NCI-H2171 treated with DMSO at 0.1 percent for 48 hours (cell line): ENCODE results near the gene IPCEF1.
A peak's percentile ranks its signal among the peaks of the same experiment; 100 is the strongest.

Source experiments
- DNase-seq: peaks from one replicate; lab custom pipeline; 2025; lab: John Stamatoyannopoulos, UW

Gene IPCEF1

DNA sequence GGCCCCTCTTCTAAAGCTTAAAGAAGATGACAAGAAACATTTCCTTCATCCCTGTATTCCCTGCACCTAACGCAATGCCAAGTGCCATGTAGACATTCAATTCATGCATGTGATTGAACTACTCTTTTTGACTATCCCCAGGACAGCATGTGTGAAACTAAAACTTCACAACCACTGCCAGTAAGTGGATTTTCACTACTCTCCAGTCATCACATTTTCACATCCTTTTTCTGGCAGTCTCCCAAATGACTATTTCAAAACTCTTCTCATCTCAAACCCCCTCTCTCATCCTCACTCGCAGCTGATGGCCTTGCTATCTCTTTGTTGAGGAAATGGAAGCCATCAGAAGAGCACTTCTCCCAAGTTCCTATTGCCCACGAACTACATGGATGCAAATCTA, 194.9 kb downstream of the IPCEF1 start:
- DNase-seq, result no peak

GRCh38 chr6:154159126-154159525, 197.5 kb downstream of the IPCEF1 start:
- no peak for DNase-seq

DNA sequence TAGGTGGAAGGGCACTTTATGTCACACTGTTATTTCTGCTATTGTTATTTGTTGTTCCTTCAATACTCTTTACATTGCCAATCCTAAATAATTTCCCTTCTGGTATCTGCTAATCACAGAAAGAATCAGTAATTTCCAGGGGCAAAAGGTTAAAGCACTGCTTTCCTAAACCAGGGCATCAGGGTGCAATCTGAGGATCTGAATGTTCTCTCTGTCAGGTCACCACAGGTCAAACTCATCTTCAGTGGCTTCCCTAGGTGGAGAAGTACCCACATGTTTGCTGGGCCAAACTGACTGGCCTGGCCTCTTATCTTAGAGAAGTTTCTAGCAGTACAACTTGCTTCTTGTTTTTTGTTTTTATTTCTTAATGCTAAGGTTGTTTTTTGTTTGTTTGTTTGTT, 198.9 kb downstream of the IPCEF1 start:
- DNase-seq, result no peak

DNA sequence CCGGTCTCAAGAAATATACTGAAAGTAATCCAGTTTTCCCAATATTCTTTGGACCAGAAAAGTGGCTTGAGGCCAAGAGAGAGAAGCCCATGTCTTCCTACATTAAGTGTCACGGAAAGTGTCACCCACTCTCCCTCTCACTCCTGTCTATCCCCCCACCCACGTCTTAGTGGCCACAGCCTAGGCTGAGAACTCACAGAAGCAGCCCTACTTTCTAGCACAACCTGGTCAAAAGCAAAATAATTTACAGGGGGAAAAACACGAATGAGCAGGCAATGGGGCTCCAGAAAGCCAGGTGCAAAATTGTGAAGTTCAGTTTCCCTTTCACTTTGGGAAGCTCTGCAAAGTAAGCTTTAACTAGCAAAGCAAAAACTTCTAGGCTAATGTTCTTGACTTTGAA, 199.5 kb downstream of the IPCEF1 start:
- no peak for DNase-seq

DNA sequence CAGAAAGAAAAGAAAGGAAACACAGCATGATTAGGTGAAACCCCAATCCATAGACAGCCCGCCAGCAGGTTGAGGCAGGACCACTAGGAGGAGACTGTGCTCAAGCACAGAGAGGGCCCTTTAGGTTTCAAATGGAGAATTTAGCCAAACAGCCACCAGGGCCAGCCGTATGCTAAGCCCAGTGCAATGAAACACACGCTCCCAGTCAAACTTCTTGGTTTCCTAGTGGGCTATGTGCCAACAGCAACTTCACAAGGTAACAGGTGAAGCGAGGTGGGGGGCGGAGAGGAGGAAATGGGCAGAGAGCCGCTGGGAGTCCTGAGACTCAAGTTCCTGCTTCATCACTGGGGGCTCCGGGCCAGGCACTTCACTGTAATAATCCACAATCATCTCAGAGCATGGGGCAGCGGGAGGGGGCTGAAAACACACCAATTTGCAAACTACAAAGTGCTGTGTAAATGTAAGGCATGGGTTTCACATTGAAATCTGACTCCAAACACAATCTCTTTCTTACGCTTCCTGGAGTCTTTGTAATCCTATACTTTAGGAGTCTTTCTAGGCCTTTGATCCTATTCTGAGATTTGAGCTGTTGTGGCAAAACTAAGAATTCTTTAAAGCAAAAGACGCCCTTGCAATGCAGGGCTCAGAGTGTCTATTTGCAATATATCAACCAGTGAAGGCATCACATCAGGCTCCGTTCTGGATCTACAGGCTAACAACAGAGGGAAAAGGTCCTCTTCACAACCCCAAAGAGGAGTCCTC, 200.3 kb downstream of the IPCEF1 start:
- no peak for DNase-seq

GRCh38 chr6:154154389-154154967, 202.1 kb downstream of the IPCEF1 start:
- DNase-seq, result peak; percentile 59

GRCh38 chr6:154143753-154144152, 212.8 kb downstream of the IPCEF1 start:
- no peak for DNase-seq

- no peak for DNase-seq
These were observed 215.9 kb downstream of the IPCEF1 start for GRCh38 chr6:154140743-154141142.

DNA sequence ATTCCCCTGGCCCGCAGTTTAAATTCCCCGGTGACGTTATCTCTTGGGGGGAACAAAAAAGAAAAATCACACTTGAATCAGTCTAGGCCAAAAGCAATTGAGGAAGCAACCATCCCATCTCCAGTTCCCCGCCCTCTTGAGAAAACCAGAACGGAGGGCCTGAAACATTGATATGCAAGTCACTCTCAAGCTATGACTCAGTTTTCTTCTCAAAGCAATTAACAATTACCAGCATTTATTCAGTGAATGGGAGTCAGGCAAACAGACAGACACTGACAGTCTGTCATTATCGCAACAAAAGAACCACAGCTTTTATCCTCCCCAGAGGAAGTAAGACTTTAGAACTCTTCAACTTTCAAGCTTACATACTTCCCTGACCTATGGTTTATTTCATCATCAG, 216.7 kb downstream of the IPCEF1 start:
- DNase-seq, result no peak

- no peak for DNase-seq
These were observed 217.8 kb downstream of the IPCEF1 start for GRCh38 chr6:154138793-154139192.

DNA sequence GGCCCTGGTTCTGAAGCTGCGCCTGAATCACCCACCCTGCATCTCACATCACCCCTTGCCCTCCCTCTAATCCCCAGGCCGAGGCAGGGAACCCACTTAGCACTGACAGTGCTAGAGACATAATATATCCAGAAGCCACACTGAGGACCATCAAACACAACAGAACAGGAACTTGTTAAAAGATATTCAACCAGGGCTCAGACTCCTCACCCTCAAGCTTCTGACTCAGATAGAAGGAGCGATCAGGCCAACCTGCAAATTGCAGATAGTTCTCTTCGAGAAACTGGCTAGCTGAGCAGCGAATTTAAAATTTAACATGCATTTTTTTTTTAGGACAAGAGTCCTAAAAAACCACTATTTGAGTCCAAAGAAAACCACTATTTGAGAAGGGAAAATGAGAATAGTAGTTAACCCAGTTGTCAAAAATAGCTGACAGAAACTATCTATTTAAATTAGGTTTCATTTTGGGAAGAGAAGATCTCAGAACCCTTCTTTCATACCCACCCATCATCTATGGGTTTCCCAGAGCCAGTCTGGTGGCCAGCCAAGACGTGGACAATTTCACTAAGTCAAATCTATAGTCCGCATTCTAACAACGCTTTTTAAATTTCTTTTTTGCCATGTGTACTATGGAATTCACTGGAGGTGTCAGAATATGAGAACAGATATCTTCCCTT, 222.0 kb downstream of the IPCEF1 start:
- no peak for DNase-seq

DNA sequence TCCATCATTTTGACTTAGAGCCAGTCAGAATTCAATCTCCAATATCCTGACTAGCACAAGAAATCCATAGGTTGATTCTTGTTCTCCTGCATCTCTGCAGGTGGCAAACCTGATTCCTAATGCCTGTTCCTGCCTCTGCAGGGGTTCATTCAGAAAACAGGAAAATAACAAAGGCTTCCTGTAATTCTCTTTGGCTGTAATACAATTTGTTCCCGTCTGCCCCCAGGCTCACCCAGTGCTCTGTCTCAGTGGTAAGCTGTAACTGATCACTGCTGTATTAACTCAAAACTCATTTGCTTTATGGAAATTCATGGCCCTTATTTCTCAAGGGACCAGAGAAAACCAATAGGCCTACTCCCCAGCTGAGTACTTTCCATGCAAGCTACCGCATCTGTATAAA, 228.9 kb downstream of the IPCEF1 start:
- DNase-seq, result no peak

DNA sequence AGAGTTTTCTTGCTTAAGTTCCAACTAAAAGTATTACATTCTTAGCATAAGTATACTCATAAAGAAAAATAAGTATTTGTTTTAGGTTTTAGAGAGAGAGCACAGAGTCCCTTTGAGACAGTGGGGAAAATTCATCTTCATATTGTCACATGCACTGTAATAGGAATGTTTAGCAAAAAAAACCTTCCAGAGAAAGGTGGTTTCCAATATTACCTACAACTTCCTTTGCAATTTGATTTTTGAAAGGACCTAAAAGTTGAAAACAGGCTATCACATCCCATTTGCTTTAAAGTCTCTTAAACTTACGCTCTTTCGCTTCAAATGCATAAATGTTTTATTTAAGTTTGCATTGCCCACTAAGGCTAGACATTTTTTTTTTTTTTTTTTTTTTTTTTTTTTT, 231.2 kb downstream of the IPCEF1 start:
- DNase-seq, result no peak

- DNase-seq, result no peak
These were observed 233.2 kb downstream of the IPCEF1 start for GRCh38 chr6:154123155-154123956.

DNA sequence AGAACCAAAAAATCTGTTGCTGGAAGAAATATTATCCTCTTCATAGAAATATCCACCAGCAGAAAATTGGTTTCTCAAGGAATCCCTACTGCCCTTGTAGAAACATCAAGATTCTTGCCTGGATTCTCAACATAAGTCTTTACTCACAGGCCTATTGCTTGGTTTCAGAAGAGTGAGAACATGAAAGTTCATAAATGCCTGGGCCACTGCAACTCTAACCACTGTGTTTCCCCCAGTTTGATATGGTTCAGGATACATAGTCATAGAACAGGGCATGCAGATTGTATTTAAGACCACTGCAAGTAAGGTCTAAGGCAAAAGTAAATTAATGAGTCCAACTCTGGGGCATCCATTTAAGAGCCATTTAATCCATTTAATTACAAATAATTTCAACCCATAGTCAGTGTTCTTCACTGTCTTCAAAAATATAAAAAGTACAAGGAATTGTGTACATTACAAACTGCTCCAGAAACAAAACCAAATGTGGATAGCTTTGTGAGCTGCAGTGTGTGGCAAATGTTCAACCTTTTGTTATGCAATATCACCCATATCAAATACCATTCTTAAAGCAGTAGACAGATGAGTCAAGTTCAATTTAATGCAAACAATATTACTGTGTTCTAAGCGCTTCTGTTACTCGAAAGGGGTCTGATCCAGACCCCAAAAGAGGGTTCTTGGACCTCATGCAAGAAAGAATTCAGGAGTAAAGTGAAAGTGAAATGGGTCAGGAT, 234.2 kb downstream of the IPCEF1 start:
- DNase-seq, result no peak

- DNase-seq, result no peak
These were observed 239.1 kb downstream of the IPCEF1 start for GRCh38 chr6:154117485-154117884.

GRCh38 chr6:154113392-154113791, 243.2 kb downstream of the IPCEF1 start:
- DNase-seq, result no peak

DNA sequence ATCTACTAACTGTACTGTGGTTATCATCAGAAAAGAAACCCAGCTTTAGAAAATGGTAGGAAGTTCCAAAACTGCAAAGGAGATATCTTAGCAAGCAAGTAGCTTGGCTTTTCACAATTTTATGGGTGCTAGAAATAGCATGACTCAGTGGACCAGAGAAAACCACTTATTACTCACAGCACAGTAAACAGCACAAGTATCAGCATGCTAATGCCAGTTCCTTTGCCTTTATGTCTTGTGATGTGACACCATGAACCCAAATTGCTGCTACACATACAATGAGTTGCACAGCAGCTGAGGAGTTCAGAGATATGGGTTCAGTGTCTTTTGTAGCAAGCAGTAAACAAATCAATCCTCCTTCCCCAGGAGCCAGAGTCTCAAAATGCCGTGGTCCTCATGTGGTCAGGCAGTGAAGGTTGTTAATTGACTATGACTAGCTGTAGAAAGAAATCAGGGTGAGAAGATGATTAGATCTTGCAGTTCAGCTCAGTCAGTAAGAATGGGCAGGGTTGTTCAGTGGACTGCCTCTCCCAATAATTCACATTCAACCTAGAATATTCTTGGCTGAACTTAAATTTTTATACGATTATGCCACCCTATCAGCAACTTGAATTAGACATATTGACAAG, 244.3 kb downstream of the IPCEF1 start:
- DNase-seq, result no peak

GRCh38 chr6:154111025-154111424, 245.6 kb downstream of the IPCEF1 start:
- no peak for DNase-seq

DNA sequence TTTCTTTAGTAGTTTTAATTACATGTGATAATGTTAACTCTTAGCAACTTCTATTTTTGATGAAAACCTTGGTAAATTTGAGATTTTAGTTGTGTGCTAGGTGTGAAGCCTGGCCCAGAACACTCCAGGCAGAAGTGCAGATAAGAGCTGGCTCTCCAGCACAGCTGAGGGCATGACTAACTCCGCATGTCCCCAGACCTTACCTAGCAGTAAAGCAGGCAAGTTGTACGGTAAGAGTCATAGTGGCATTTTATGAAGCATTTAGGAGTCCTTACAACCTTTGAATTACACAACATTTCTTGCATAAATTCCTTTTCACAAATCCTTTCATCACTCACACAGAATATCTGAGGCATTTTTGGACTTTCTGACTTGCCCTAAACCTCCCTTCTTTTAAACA, 250.4 kb downstream of the IPCEF1 start:
- no peak for DNase-seq
